ENCODE measurements around the gene B4GALNT4.

- no peak for TF ChIP-seq CHD2 (IDR thresholded peaks at IDR 0.05; ENCODE audit: low read length)
- TF ChIP-seq KDM5A (IDR thresholded peaks at IDR 0.05; ENCODE audit: low read length) = no peak
- no peak for TF ChIP-seq EZH2 (IDR thresholded peaks at IDR 0.05; ENCODE audit: low read depth, low read length, severe bottlenecking)
Observed at GRCh38 chr11:334264-334994, 34.9 kb upstream of the B4GALNT4 start.

Measured in H1 (cell line).